KMS-11 (cell line): ENCODE measurements around the gene DENND4C.

Experiments
- H2AFZ ChIP-seq: fragments of 200-600 bp; sonication (generic); 2 replicates; pipeline ENCODE4 v1.6.1; 2016; ENCODE audit warnings: antibody characterized with exemption, mixed run types, low read depth
- H3K27ac ChIP-seq: fragments of 200-600 bp; sonication (generic); 2 replicates; pipeline ENCODE4 v1.6.1; 2016; ENCODE audit warnings: mild to moderate bottlenecking, mixed run types
- H3K27me3 ChIP-seq: fragments of 200-600 bp; sonication (generic); 2 replicates; pipeline ENCODE4 v1.6.1; 2017; ENCODE audit warnings: mild to moderate bottlenecking, low read depth, mixed run types, moderate library complexity; ENCODE audit not compliant: insufficient read depth
- H3K36me3 ChIP-seq: fragments of 200-600 bp; sonication (generic); 2 replicates; pipeline ENCODE4 v1.6.1; 2017; ENCODE audit warnings: mild to moderate bottlenecking, mixed run types; ENCODE audit not compliant: insufficient read depth
- H3K4me1 ChIP-seq: fragments of 200-600 bp; sonication (generic); 2 replicates; pipeline ENCODE4 v1.6.1; 2016; ENCODE audit warnings: mild to moderate bottlenecking, low read depth, mixed run types; ENCODE audit not compliant: poor library complexity, severe bottlenecking
- H3K4me2 ChIP-seq: fragments of 200-600 bp; sonication (generic); 2 replicates; pipeline ENCODE4 v1.7.0; 2016; ENCODE audit warnings: mild to moderate bottlenecking, mixed run types
- H3K4me3 ChIP-seq: fragments of 200-600 bp; sonication (generic); IDR thresholded peaks from 2 replicates; pipeline ENCODE4 v1.6.1; 2017; ENCODE audit warnings: low read depth, low read length, mixed read lengths; ENCODE audit not compliant: insufficient read depth
- H3K79me2 ChIP-seq: fragments of 200-600 bp; sonication (generic); 2 replicates; pipeline ENCODE4 v1.6.1; 2016; ENCODE audit warnings: low read depth, mixed run types; ENCODE audit not compliant: insufficient read depth
- H3K9ac ChIP-seq: fragments of 200-600 bp; sonication (generic); 2 replicates; pipeline ENCODE4 v1.6.1; 2016; ENCODE audit warnings: mild to moderate bottlenecking, mixed run types
- H4K20me1 ChIP-seq: fragments of 200-600 bp; sonication (generic); 2 replicates; pipeline ENCODE4 v1.6.1; 2016; ENCODE audit warnings: mild to moderate bottlenecking, mixed run types; ENCODE audit not compliant: insufficient read depth
- TF ChIP-seq, protein P1 (sequence below): fragments of 200-600 bp; sonication (generic); conservative IDR thresholded peaks from 2 replicates; pipeline ENCODE4 v1.6.1; 2017; ENCODE audit warnings: low read depth, mild to moderate bottlenecking, antibody characterized with exemption, low read length, moderate library complexity, mixed read lengths

Gene DENND4C

DNA sequence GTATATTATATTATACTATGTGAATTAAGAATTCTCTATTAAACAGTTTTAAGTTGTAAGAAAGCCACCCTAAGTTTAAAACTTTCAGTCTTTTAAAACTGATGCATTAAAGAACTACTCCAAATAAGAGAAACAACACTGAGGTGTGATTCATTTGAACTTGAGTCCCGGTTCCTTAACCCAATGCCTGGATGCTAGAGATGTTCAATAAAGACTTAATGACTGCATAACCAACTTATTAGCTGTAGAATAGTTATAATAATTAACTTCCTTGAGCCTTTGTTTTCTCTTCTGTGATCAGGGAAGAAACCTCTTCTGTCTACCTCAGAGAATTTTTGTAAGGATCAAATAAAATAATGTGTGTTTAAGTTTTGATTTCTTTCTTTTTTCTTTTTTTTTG is 45.3 kb upstream of the DENND4C start:
- H3K79me2 ChIP-seq = no peaks in the 10 kb centered on the region
- H3K36me3 ChIP-seq = no peaks in the 10 kb centered on the region
- no peaks in the 10 kb centered on the region for H3K27me3 ChIP-seq
- no peak overlapping the region for H2AFZ ChIP-seq
- H4K20me1 ChIP-seq = no peaks in the 10 kb centered on the region
- H3K4me1 ChIP-seq = no peaks in the 10 kb centered on the region
- H3K27ac ChIP-seq = no peak overlapping the region
- H3K4me3 ChIP-seq = no peak overlapping the region
- TF ChIP-seq, protein P1, sequence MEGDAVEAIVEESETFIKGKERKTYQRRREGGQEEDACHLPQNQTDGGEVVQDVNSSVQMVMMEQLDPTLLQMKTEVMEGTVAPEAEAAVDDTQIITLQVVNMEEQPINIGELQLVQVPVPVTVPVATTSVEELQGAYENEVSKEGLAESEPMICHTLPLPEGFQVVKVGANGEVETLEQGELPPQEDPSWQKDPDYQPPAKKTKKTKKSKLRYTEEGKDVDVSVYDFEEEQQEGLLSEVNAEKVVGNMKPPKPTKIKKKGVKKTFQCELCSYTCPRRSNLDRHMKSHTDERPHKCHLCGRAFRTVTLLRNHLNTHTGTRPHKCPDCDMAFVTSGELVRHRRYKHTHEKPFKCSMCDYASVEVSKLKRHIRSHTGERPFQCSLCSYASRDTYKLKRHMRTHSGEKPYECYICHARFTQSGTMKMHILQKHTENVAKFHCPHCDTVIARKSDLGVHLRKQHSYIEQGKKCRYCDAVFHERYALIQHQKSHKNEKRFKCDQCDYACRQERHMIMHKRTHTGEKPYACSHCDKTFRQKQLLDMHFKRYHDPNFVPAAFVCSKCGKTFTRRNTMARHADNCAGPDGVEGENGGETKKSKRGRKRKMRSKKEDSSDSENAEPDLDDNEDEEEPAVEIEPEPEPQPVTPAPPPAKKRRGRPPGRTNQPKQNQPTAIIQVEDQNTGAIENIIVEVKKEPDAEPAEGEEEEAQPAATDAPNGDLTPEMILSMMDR = no peak
- H3K9ac ChIP-seq = no peak overlapping the region
- no peak overlapping the region for H3K4me2 ChIP-seq

DNA sequence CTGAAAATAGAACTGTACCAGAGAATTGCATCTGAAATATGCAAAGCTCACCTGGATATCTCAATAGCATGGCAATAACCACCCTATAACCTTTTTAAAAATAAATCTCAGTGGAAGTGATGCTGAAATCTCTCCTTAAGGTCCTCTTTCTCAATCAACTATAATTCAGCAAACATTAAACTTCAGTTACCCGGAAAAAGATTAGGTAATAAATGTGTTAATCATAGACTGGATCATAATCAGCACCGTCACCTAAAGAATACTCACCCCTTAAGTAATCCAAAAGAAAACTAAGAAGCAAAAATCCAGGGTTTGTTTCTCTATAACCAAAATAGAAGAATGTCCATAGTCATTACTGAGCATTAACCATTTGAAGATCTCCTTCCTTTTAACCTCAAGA is 44.3 kb upstream of the DENND4C start:
- no peak overlapping the region for H3K27ac ChIP-seq
- no peak overlapping the region for H2AFZ ChIP-seq
- TF ChIP-seq, protein P1 = no peak
- no peaks in the 10 kb centered on the region for H4K20me1 ChIP-seq
- H3K36me3 ChIP-seq = no peaks in the 10 kb centered on the region
- no peak overlapping the region for H3K4me2 ChIP-seq
- no peaks in the 10 kb centered on the region for H3K4me1 ChIP-seq
- H3K4me3 ChIP-seq = no peak overlapping the region
- no peak overlapping the region for H3K9ac ChIP-seq
- no peaks in the 10 kb centered on the region for H3K79me2 ChIP-seq
- no peaks in the 10 kb centered on the region for H3K27me3 ChIP-seq

DNA sequence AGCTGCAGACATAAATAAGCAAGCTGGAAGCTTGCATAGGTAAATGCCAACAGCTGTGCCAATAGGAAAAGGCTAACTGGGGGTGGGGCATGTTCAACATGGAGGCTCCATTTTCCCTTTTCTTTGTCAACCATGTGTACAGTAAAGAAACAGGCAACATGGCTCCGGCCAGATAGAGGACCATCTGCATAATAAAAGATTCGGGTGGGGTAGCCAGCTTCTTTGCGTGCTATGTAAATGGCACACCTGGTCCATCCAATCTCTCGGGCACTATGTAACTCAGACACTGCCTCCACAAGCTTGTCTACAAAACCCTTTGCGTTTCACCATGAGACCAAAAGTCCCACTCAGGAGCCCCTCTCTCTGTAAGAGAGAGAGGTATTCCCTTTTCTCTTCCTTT is 41.7 kb upstream of the DENND4C start:
- TF ChIP-seq, protein P1 = no peak
- Histone ChIP-seq H3K9ac (no peak overlapping the region), H4K20me1 (no peaks in the 10 kb centered on the region), H2AFZ (no peak overlapping the region), H3K4me1 (no peaks in the 10 kb centered on the region), H3K36me3 (no peaks in the 10 kb centered on the region), H3K4me2 (no peak overlapping the region), H3K79me2 (no peaks in the 10 kb centered on the region), H3K4me3 (no peak overlapping the region), H3K27ac (no peak overlapping the region), H3K27me3 (no peaks in the 10 kb centered on the region)

DNA sequence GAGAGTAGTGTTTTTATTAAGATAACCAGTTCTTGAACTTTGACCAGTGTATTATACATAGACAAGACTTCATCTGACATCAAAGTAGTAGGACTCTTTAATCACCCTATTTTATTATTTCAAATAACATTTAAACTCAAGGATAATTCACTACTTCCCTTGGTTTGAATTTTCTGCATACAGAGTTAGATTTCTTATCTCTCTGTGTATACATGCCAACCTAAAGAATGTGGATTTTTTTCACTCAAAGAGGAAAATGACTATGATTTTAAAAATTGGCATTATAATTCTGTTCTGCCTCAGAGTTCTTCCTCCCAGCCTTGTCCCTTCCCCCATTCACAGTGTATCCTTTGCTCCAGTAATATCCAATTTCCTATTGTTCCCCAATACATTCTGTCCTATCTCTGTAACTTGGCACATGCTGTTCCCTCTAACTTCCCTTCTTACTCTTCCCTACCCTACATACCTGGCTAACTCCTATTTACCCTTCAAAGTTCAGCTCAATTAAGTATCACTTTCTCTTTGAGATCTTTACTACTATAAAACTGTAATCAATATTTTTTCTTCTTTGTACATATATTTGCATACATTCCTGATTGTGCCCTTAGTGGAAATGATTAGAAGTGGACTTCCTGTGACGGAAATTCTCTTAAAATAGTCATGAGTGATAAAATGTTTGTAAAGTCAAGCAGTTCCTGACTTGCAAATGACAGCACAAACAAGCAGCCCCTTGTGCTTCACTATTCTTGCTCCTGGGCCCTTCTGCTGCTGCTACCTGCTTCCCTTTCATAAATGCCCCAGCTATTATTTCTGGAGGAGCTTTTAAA is 38.1 kb upstream of the DENND4C start:
- no peak overlapping the region for H3K27ac ChIP-seq
- H3K4me1 ChIP-seq = peaks cover 4% of the 10 kb centered on the region
- no peak overlapping the region for H2AFZ ChIP-seq
- no peaks in the 10 kb centered on the region for H4K20me1 ChIP-seq
- no peaks in the 10 kb centered on the region for H3K36me3 ChIP-seq
- H3K79me2 ChIP-seq = no peaks in the 10 kb centered on the region
- TF ChIP-seq, protein P1 = no peak
- no peak overlapping the region for H3K4me2 ChIP-seq
- no peaks in the 10 kb centered on the region for H3K27me3 ChIP-seq
- no peak overlapping the region for H3K4me3 ChIP-seq
- H3K9ac ChIP-seq = no peak overlapping the region
